Measurements from ENCODE around the gene CYTH1. TPM values are rescaled to one million over a fixed set of nuclear protein-coding genes. Genes with fewer than 3 reads are reported as not detected.

Gene CYTH1
- total RNA-seq, 1 experiment from 2014 or later: 29.6 TPM

DNA sequence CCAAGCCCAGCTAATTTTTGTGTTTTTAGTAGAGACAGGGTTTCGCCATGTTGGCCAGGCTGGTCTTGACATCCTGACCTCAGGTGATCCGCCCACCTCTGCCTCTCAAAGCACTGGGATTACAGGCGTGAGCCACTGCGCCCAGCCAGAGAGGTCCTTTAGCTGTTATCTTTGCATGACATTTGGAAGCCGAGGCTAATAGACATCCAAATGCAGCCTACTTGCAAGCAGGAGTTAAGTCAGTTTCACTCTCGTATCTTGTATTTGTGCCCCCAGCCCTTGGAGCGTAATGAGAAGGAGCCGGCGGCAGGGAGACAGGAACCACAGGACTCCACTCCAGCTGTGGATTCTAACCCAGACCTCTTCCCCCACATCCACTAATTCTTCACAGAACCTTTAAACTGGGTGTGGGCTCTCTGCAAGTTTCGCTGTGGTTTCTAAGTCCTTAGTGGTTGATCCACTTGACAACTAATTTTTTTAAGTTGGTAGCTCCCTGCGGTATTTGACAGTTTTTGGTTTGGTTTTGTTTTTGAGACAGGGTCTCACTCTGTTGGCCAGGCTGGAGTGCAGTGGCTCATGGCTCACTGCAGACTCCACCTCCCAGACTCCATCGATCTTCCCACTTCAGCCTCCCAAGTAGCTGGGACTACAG lies 3.1 kb upstream of the CYTH1 start:
- no peak overlapping the region for H3K27ac Mint-ChIP-seq (ENCODE audit: unreplicated experiment)
- no peaks in the 10 kb centered on the region for H3K36me3 ChIP-seq (ENCODE audit: control insufficient read depth, insufficient read depth, low read length)

DNA sequence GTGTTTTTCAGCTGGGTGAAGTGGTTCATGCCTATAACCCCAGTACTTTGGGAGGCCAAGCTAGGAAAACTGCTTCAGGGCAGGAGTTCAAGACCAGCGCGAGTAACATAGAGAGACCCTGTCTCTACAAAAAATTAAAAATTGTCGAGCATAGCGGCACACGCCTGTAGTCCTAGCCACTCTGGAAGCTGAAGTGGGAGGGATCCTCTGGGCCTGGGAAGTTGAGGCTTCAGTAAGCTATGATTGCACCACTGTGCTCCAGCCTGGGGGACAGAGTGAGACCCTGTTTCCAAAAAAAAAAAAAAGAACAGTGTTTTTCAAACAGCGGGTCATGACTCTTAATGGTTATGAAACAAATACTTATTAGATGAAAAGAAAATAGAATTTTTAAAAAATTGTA lies 2.3 kb upstream of the CYTH1 start:
- Mint-ChIP-seq H3K4me3 (ENCODE audit: unreplicated experiment) (peak overlapping the region; percentile 63), H3K36me3 (ENCODE audit: insufficient read depth, unreplicated experiment) (peaks cover 12% of the 10 kb centered on the region), H3K9me3 (ENCODE audit: unreplicated experiment) (no peaks in the 10 kb centered on the region), H3K4me1 (ENCODE audit: low read depth, unreplicated experiment) (peaks cover 7% of the 10 kb centered on the region), H3K27me3 (ENCODE audit: insufficient read depth, unreplicated experiment) (no peaks in the 10 kb centered on the region), H3K27ac (ENCODE audit: unreplicated experiment) (peak overlapping the region; percentile 23)
- POLR2A ChIA-PET: no interaction called here
- BruUV-seq (replicated peaks): no TSS peak
- Histone ChIP-seq H3K36me3 (ENCODE audit: control insufficient read depth, insufficient read depth, low read length) (no peaks in the 10 kb centered on the region), H3K4me1 (peaks cover 7% of the 10 kb centered on the region; the same call in 1 of the 2 replicates), H3K27me3 (replicated peaks; ENCODE audit: control insufficient read depth, insufficient read depth, low read length) (no peaks in the 10 kb centered on the region), H3K4me3 (ENCODE audit: low read depth, low read length) (no peak overlapping the region), H3K9me3 (no peaks in the 10 kb centered on the region)
- CTCF ChIA-PET: no interaction called here
- intact Hi-C loops (cut with micrococcal nuclease; ENCODE audit: unreplicated experiment): no loop called here
- no peak for DNase-seq
- TF ChIP-seq, protein P1, sequence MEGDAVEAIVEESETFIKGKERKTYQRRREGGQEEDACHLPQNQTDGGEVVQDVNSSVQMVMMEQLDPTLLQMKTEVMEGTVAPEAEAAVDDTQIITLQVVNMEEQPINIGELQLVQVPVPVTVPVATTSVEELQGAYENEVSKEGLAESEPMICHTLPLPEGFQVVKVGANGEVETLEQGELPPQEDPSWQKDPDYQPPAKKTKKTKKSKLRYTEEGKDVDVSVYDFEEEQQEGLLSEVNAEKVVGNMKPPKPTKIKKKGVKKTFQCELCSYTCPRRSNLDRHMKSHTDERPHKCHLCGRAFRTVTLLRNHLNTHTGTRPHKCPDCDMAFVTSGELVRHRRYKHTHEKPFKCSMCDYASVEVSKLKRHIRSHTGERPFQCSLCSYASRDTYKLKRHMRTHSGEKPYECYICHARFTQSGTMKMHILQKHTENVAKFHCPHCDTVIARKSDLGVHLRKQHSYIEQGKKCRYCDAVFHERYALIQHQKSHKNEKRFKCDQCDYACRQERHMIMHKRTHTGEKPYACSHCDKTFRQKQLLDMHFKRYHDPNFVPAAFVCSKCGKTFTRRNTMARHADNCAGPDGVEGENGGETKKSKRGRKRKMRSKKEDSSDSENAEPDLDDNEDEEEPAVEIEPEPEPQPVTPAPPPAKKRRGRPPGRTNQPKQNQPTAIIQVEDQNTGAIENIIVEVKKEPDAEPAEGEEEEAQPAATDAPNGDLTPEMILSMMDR (IDR thresholded peaks at IDR 0.05; ENCODE audit: insufficient read depth in 1 of 2, low read depth in 1 of 2, low read length in 1 of 2, severe bottlenecking in 1 of 2, unreplicated experiment in 1 of 2): no peak

More for the DNA sequence above, 3.1 kb upstream of the CYTH1 start:
- DNase-seq: no peak
- TF ChIP-seq, protein P1 (IDR thresholded peaks at IDR 0.05; ENCODE audit: insufficient read depth in 1 of 2, low read depth in 1 of 2, low read length in 1 of 2, severe bottlenecking in 1 of 2, unreplicated experiment in 1 of 2): no peak
- no peaks in the 10 kb centered on the region for H3K9me3 ChIP-seq
- Mint-ChIP-seq H3K9me3 (ENCODE audit: unreplicated experiment) (no peaks in the 10 kb centered on the region), H3K27me3 (ENCODE audit: insufficient read depth, unreplicated experiment) (no peaks in the 10 kb centered on the region), H3K4me1 (ENCODE audit: low read depth, unreplicated experiment) (peaks cover under 1% of the 10 kb centered on the region), H3K36me3 (ENCODE audit: insufficient read depth, unreplicated experiment) (peaks cover 13% of the 10 kb centered on the region), H3K4me3 (ENCODE audit: unreplicated experiment) (no peak overlapping the region)
- H3K4me1 ChIP-seq: peaks cover 7% of the 10 kb centered on the region; the same call in 1 of the 2 replicates
- intact Hi-C loops (cut with micrococcal nuclease; ENCODE audit: unreplicated experiment): no loop called here
- no peak overlapping the region for H3K4me3 ChIP-seq (ENCODE audit: low read depth, low read length)
- POLR2A ChIA-PET: interaction anchor here (0.5 kb wide), 1 partner anchor 27 kb away, joined by 5 read pairs; no protein-coding TSS in a partner anchor
- BruUV-seq (replicated peaks): no TSS peak
- H3K27me3 ChIP-seq (replicated peaks; ENCODE audit: control insufficient read depth, insufficient read depth, low read length): no peaks in the 10 kb centered on the region
- CTCF ChIA-PET: no interaction called here

DNA sequence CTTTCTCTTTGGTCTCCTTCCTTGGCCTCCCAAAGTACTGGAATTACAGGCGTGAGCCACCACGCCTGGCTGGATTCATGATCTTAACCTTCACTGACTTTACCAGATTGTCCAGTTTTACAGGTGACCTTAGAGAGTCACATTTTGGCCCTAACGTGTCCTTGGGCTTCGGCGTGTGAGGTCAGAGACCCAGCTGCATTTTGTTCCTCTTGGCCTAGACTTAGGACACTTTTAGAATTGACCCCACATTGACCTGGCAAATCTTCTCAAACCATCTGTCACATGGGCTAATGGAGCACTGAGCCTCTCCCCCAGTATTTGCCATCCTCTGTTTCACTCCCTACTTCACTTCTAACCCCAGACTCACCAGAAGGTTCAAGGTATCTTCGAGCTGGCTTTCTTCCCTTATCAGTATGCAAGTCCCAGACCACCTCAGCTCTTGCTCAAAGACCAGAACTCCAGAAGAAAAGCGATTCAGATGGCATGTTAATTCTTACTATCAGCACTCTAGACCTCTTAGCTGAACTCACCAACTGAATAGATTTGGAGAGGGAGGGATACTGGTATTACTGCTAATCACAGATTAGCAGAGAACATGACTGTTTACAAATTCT lies 1.7 kb upstream of the CYTH1 start:
- H3K9me3 ChIP-seq: no peaks in the 10 kb centered on the region
- peak overlapping the region; percentile 23 for H3K27ac Mint-ChIP-seq (ENCODE audit: unreplicated experiment)
- H3K4me1 ChIP-seq: peaks cover 7% of the 10 kb centered on the region; the same call in 1 of the 2 replicates
- H3K4me1 Mint-ChIP-seq (ENCODE audit: low read depth, unreplicated experiment): peaks cover 7% of the 10 kb centered on the region
- H3K36me3 Mint-ChIP-seq (ENCODE audit: insufficient read depth, unreplicated experiment): peaks cover 6% of the 10 kb centered on the region
- DNase-seq: no peak
- intact Hi-C loops (cut with micrococcal nuclease; ENCODE audit: unreplicated experiment): no loop called here
- no peaks in the 10 kb centered on the region for H3K27me3 Mint-ChIP-seq (ENCODE audit: insufficient read depth, unreplicated experiment)
- no peaks in the 10 kb centered on the region for H3K9me3 Mint-ChIP-seq (ENCODE audit: unreplicated experiment)
- H3K4me3 Mint-ChIP-seq (ENCODE audit: unreplicated experiment): peak overlapping the region; percentile 63
- H3K4me3 ChIP-seq (ENCODE audit: low read depth, low read length): no peak overlapping the region
- TF ChIP-seq, protein P1 (IDR thresholded peaks at IDR 0.05; ENCODE audit: insufficient read depth in 1 of 2, low read depth in 1 of 2, low read length in 1 of 2, severe bottlenecking in 1 of 2, unreplicated experiment in 1 of 2): no peak
- no peaks in the 10 kb centered on the region for H3K36me3 ChIP-seq (ENCODE audit: control insufficient read depth, insufficient read depth, low read length)
- ChIA-PET POLR2A (no interaction called here), CTCF (no interaction called here)
- H3K27me3 ChIP-seq (replicated peaks; ENCODE audit: control insufficient read depth, insufficient read depth, low read length): no peaks in the 10 kb centered on the region
- BruUV-seq (replicated peaks): no TSS peak
